PC-3 (cell line): ENCODE results near the gene ERBB4.

Source experiments
- CTCF ChIP-seq: fragments of 300-600 bp; sonication (generic); conservative IDR thresholded peaks from 2 replicates; pipeline ENCODE4 v1.5.1; 2017; ENCODE audit warnings: antibody characterized with exemption, low read depth, mild to moderate bottlenecking, low read length
- EZH2 ChIP-seq: fragments of 300-600 bp; sonication (generic); IDR thresholded peaks from one replicate; pipeline ENCODE4 v1.6.1; 2017; ENCODE audit warnings: antibody characterized with exemption, mild to moderate bottlenecking, low read length; ENCODE audit not compliant: unreplicated experiment
- EZH2phosphoT487 ChIP-seq: fragments of 300-600 bp; sonication (generic); IDR thresholded peaks from 2 replicates; pipeline ENCODE4 v1.6.1; 2018; ENCODE audit warnings: mild to moderate bottlenecking, antibody characterized with exemption, low read length, borderline replicate concordance

- TF ChIP-seq CTCF (no peak), EZH2 (no peak), EZH2phosphoT487 (no peak)
These were observed 130.1 kb downstream of the ERBB4 start for GRCh38 chr2:212408524-212408923.
